ENCODE data around the gene WASL. TPM values are rescaled to one million over a fixed set of nuclear protein-coding genes. Genes with fewer than 3 reads are reported as not detected.
"Not testable (repeated sequence)": the region's sequence is repeated elsewhere in the genome, so short reads cannot be mapped to it uniquely, and the experiment has no call there.

Gene WASL
- 19.2 TPM for total RNA-seq

GRCh38 chr7:123748734-123749536 lies at the start of gene WASL:
Gene WASL, minus strand, starts transcription at chr7:123749003. Its CDS starts 269 bp downstream, at chr7:123748734.
- DNase-seq (ENCODE audit: low spot score in 2 of 2): peak; percentile 90 to 93
- FAIRE-seq: no peak

- peak in 1 of 2 donors; percentile 6 for DNase-seq (ENCODE audit: low spot score in 2 of 2)
- peak; percentile 93 for FAIRE-seq
Observed at GRCh38 chr7:123797673-123798531, 49.1 kb upstream of the WASL start.

GRCh38 chr7:123796568-123796967 lies 47.8 kb upstream of the WASL start:
- FAIRE-seq: no peak
- no peak for DNase-seq (ENCODE audit: low spot score in 2 of 2)

DNA sequence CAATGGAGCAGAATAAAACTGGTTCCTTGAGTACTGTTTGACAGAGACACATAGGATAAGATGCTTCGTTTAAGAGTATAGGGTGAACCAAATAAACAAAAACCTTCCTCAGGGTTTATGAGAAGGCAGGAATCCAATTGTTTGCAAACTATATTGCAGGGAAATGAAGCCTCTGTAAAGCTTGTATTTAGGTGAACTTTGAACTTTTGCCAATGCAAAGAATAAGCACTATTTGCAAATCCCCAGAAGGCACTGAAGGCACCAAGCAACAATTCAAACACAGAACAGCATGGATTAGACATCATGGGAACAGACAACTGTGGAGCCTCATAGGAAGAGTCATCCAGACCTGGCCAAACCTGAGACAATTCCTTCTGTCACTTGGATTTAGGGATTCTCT lies 47.1 kb upstream of the WASL start:
- no peak for DNase-seq (ENCODE audit: low spot score in 2 of 2)
- FAIRE-seq: no peak

DNA sequence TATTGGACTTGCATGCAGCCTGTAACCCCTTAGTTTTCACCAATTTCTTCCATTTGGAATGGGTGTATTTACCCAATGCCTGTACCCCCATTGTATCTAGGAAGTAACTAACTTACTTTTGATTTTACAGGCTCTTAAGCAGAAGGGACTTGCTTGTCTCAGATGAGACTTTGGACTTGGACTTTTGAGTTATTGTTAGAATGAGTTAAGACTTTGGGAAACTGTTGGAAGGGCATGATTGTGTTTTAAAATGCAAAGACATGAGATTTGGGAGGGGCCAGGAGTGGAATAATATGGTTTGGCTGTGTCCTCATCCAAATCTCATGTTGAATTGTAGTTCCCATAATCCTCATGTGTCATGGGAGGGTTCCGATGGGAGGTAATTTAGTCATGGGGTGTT lies 46.3 kb upstream of the WASL start:
- not testable (repeated sequence) for FAIRE-seq; DNase-seq (ENCODE audit: low spot score in 2 of 2)

DNA sequence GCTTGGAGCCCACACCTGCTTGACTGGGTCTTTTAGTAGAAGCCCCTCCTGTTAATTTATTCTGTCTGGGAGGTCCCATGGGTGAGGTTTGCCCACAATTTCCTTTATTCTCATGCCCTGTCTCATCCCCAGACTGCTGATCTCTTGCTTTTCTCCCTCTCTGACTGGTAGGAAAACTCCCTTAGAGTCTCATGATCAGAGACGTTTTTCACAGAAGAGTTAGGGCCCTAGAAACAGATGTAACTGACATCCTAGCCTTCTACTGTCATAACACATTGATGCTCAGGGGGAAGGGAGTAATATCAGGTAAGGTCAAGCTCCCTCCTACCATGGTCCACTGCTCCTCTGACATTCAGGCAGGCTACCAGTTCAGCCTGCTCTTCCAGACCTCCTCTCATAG lies 43.7 kb upstream of the WASL start:
- DNase-seq (ENCODE audit: low spot score in 2 of 2): no peak
- no peak for FAIRE-seq

- no peak for FAIRE-seq
- no peak for DNase-seq (ENCODE audit: low spot score in 2 of 2)
Observed at GRCh38 chr7:123791001-123791400, 42.2 kb upstream of the WASL start.

- FAIRE-seq (no peak), DNase-seq (ENCODE audit: low spot score in 2 of 2) (no peak)
Observed at GRCh38 chr7:123789817-123790216, 41.0 kb upstream of the WASL start.

GRCh38 chr7:123789206-123789784 lies 40.5 kb upstream of the WASL start:
- DNase-seq (ENCODE audit: low spot score in 2 of 2): no peak
- no peak for FAIRE-seq

DNA sequence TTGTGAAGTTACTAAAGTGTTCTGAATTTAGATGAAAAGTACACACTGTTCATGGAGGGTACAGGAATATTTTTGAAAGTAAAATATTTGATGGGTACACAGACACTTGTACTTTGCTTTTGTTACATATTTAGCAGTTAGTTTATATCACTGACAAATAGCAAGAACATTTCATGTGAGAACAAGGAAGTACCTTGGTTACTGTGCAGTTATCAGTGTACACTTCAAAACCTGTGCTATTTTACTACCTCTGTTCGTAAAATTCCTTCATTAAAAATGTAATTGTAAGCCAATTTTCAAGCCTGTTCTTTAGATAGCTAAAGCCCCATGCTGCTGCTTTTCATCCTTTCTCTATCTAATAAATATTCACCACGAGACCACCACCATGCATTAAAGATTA lies 39.8 kb upstream of the WASL start:
- DNase-seq (ENCODE audit: low spot score in 2 of 2) (no peak), FAIRE-seq (no peak)

DNA sequence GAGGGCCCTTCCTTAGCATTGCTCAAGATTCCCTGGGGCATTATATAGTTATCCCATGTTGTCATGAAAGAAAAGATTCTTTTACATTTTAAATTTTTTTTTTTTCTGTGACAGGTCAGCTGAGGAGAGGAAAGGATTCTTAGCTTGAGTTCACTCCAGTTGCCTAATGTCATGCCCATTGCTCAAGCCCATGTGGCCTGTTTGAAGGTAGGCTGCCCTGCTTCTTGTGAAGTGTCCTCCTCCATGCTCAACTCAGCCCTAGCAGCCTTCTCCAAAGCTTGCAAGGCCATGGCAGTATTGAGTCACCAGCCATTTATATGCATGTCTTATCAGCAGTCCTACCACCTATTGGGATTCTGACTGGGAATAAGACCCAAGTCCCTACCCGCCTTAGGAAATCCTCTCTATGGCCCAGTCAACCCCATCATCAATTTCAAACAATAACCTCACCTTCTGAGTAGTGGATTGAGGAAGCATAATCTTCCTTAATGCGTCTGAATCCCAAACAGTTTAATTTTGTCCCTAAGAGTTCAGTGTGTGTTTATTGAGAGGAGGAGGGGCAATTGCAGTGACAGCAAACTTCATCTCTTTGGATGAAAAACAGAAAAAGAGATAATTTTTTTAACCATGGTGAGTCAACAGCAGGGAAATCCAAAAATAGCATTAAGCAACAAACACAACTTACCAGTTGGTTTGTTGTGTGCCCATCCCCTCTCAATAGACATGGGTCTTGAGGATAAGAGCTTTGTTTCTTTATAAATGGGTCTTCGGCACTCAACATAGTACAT lies 38.6 kb upstream of the WASL start:
- DNase-seq (ENCODE audit: low spot score in 2 of 2): no peak

DNA sequence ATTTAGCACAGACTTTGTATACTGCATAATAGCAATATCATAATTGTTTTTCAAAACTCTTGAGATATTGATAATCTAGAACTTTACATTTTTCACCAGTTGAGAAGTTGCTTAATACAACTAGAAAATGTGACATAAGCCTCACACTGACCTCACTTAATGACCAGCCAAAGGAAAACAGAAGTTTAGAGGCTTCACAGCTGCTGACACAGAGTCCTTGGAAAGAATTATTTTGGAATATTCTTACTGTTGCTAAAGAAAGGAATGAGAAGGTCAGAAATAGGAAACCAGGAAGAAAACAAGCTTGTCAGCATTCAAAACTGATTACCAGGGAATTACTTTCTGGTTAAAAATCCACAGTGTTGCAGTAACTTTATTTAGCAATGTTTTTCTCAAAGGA lies 35.5 kb upstream of the WASL start:
- FAIRE-seq (no peak), DNase-seq (ENCODE audit: low spot score in 2 of 2) (no peak)

More for the DNA sequence above, 38.6 kb upstream of the WASL start:
- no peak for FAIRE-seq

DNA sequence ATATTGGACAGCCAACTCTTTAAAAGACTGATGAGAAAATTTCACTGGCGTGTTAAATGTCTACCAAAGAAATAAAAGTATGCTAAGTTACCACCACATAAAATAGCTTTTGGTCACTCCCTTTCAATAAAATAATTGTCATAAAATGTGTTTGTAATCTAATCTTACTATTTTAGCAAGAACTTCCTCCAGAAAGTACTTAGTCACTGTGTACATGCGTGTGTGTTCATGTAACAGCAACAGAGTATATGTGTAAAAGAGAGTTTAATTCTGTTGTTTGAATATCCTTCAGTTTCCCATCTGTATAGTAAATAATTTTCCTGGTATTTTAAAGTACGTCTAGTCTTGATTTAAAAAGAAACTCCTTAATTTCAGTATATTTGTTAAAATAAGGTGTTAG lies 35.0 kb upstream of the WASL start:
- DNase-seq (ENCODE audit: low spot score in 2 of 2) (no peak), FAIRE-seq (no peak)

- no peak for FAIRE-seq
- DNase-seq (ENCODE audit: low spot score in 2 of 2): no peak
Observed at GRCh38 chr7:123782071-123782798, 33.4 kb upstream of the WASL start.

- DNase-seq (ENCODE audit: low spot score in 2 of 2); FAIRE-seq: not testable (repeated sequence)
Observed at GRCh38 chr7:123780472-123780871, 31.7 kb upstream of the WASL start.

DNA sequence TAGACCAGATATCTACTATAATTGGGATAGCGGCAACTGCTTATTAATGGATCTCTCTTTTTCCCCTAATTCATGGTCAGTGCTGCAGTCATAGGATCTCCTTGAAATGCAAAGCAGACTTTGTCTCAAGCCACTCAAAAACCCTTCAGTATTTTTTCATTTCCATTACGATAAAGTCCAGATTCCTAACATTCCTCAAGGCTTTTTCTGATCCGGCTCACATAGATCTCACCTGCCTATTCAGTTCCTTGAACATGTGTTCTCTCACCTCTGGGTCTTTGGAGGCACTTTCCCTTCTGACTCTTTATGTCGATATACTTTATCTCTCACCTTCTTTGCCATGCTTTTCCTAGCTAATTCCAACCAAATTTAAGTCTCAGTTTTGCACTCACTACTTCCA lies 25.7 kb upstream of the WASL start:
- DNase-seq (ENCODE audit: low spot score in 2 of 2) (no peak), FAIRE-seq (no peak)

GRCh38 chr7:123773481-123773880 lies 24.7 kb upstream of the WASL start:
- FAIRE-seq: no peak

DNA sequence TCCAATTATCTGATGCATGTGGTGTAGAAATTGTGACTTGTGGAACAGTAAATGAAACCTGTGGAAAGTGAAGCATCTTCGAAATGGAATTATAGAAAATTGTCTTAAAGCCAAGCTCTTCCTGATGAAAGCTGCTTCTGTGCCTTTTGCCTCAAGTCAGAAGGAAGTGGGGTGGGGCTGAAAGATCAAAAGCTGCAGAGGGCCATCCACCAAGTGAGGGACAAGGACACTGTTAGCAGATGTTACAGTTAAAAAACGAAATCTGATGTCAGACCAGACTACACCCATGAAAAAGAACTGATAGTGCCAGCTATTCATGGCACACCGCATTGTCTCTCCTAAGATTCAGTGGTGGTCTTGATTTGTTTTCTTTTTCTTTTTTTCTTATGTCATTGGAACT lies 23.8 kb upstream of the WASL start:
- no peak for FAIRE-seq
- no peak for DNase-seq (ENCODE audit: low spot score in 2 of 2)

More at GRCh38 chr7:123773481-123773880, 24.7 kb upstream of the WASL start:
- no peak for DNase-seq (ENCODE audit: low spot score in 2 of 2)

DNA sequence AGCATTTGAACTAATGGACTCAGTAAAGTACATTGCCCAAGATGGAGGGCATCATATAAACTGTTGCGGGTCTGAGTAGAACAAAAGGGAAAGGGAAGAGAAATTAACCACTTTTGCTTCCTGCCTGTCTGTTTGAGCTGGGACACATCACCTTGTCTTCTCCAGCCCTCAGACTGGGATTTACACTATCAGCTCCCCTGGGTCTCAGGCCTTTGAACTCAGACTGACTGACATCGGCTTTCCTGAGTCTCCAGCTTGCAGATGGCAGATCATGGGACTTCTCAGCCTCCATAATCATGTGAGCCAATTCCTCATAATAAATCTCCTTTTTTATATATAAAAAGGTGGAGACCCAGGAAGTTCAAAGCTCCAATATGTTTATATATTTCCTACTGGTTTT lies 23.0 kb upstream of the WASL start:
- DNase-seq (ENCODE audit: low spot score in 2 of 2) (no peak), FAIRE-seq (no peak)

- FAIRE-seq: no peak
Observed at GRCh38 chr7:123771256-123771655, 22.5 kb upstream of the WASL start.

More at GRCh38 chr7:123771256-123771655, 22.5 kb upstream of the WASL start:
- no peak for DNase-seq (ENCODE audit: low spot score in 2 of 2)
